Measurements from ENCODE around the gene CEP126. TPM values are rescaled to one million over a fixed set of nuclear protein-coding genes. Genes with fewer than 3 reads are reported as not detected.
"Not testable (repeated sequence)": the region's sequence is repeated elsewhere in the genome, so short reads cannot be mapped to it uniquely, and the experiment has no call there.

Gene CEP126
- total RNA-seq, 2 experiments from 2014 or later, result 1.3 to 2.0 TPM

DNA sequence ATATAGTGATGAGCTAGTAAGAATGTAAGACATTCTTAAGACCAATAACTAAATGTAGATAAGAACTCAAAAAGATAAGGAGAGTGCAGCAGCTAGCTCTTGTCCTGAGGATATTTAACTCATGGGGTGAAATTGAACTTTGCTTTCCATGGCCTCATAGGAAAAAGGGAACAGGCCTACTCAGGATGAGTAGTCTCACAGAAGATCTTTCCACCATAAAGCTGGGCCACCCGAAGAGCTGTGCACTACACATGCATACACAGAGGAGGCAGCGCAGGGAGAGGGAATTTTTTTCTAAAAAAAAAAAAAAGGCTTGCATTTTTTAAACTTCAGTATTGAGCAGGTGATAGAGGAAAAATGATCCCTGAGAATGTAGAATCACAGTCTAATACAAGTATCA, 72.6 kb downstream of the CEP126 start:
- intact Hi-C loops (cut with DNase I, micrococcal nuclease), result no loop called here
- Mint-ChIP-seq H3K9me3 (ENCODE audit: low read depth) (no peaks in the 10 kb centered on the region), H3K27ac (no peak overlapping the region), H3K27me3 (no peaks in the 10 kb centered on the region), H3K36me3 (ENCODE audit: low read depth) (no peaks in the 10 kb centered on the region), H3K4me1 (no peaks in the 10 kb centered on the region), H3K4me3 (no peak overlapping the region)
- DNase-seq (no peak), ATAC-seq (no peak)
- POLR2A ChIA-PET, result no interaction called here
- CTCF ChIA-PET, result no interaction called here

DNA sequence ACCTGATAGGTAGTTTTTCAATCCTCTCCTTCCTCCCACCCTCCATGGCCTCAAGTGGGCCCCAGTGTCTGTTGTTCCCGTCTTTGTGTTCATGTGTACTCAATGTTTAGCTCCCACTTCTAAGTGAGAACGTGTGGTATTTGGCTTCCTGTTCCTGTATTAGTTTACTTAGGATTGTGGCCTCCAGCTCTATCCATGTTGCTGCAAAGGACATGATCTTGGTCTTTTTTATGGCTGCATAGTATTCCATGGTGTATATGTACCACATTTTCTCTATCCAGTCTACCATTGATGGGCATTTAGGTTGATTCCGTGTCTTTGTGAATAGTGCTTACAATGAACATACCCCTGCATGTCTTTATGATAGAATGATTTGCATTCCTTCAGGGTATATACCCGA, 78.4 kb downstream of the CEP126 start:
- CTCF ChIA-PET, result interaction anchor here (0.5 to 1.1 kb wide), 3 partner anchors 14 to 1115 kb away, joined by 3 to 4 read pairs (median 3); no protein-coding TSS in a partner anchor
- Mint-ChIP-seq H3K4me1 (no peaks in the 10 kb centered on the region), H3K27ac (no peak overlapping the region), H3K36me3 (ENCODE audit: low read depth) (peaks cover 3% of the 10 kb centered on the region), H3K4me3 (no peak overlapping the region), H3K9me3 (ENCODE audit: low read depth) (peaks cover 2% of the 10 kb centered on the region), H3K27me3 (no peaks in the 10 kb centered on the region)
- intact Hi-C loops (cut with DNase I, micrococcal nuclease), result no loop called here
- POLR2A ChIA-PET, result no interaction called here
- no peak for ATAC-seq
- DNase-seq, result no peak

DNA sequence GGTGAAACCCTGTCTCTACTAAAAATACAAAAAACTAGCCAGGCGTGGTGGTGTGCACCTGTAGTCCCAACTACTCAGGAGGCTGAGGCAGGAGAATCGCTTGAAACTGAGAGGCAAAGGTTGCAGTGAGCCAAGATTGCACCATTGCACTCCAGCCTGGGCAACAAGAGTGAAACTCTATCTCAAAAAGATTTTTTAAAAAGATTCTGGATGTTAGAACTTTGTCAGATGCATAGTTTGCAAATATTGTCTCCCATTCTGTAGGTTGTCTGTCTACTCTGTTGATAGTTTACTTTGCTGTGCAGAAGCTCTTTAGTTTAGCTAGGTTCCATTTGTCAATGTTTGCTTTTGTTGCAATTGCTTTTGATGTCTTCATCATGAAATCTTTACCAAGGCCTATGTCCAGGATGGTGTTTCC, 79.3 kb downstream of the CEP126 start:
- POLR2A ChIA-PET, CTCF ChIA-PET: not testable (repeated sequence)

DNA sequence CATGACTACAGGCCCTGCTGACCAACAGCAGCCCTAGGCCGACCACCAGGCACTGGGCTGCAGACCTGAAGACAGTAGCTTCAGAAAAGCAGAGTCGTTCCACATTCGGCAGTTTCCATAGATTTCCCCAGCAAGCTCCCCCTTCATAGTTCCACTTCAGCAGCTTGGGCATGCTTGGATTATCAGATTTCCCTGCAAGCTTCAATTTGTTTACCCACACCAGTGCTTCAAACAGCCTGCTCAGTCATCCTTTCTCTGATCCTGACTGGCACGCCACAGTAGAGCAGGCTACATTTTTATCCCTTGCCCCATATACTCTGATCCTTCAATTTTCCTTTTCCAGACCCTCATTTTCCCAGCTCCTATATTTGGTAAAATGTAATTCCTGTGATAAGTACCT, 81.3 kb downstream of the CEP126 start:
- CTCF ChIA-PET, result interaction anchor here (0.6 to 1.5 kb wide), 3 partner anchors 10 to 22 kb away, joined by 3 to 5 read pairs (median 3); no protein-coding TSS in a partner anchor
- no peaks in the 10 kb centered on the region for H3K27me3 Mint-ChIP-seq
- H3K4me1 Mint-ChIP-seq, result no peaks in the 10 kb centered on the region
- peaks cover 2% of the 10 kb centered on the region for H3K9me3 Mint-ChIP-seq (ENCODE audit: low read depth)
- H3K27ac Mint-ChIP-seq, result no peak overlapping the region
- ATAC-seq (no peak), DNase-seq (no peak)
- intact Hi-C loops (cut with DNase I, micrococcal nuclease), result no loop called here
- peaks cover 3% of the 10 kb centered on the region for H3K36me3 Mint-ChIP-seq (ENCODE audit: low read depth)
- no peak overlapping the region for H3K4me3 Mint-ChIP-seq
- POLR2A ChIA-PET, result no interaction called here

More for the DNA sequence above, 79.3 kb downstream of the CEP126 start:
- H3K27ac Mint-ChIP-seq; H3K9me3 Mint-ChIP-seq (ENCODE audit: low read depth); DNase-seq; intact Hi-C loops (cut with DNase I, micrococcal nuclease); H3K27me3 Mint-ChIP-seq; H3K4me1 Mint-ChIP-seq; H3K36me3 Mint-ChIP-seq (ENCODE audit: low read depth); H3K4me3 Mint-ChIP-seq; ATAC-seq: not testable (repeated sequence)

DNA sequence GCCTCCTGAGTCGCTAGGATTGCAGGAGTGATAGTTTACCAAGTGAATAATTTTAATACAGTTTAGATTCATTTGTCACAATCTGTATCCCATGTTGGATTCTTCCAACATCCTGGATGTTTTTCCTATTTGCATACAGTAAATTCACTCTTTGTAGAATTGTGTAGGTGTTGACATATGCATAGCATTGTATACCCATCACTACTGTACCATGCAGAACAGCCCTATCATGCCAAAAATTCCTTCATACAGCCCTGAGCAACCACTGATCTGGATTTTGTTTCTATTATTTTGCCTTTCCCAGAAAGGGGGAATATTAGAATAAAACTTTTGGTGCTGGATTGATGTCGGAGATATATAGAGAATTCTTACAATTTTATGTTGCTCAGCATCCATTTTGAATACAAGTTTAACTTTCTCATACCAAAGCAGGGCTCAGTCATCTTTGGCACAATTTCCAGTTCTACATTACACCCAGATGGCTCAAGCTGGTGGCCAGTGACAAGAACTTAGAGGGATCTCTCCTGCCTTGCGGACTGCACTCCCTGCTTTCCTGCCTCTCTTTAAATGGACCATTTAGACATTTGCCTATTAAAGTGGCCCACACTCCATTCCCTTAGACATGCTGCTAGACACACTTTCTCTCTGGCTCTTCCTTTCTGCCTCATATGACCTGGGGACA, 87.0 kb downstream of the CEP126 start:
- ChIA-PET CTCF (interaction anchor here (1.4 kb wide), 1 partner anchor 141 kb away, joined by 6 read pairs; no protein-coding TSS in a partner anchor), POLR2A (interaction anchor here (0.7 kb wide), 1 partner anchor 102 kb away, joined by 4 read pairs; no protein-coding TSS in a partner anchor)
- Mint-ChIP-seq H3K4me1 (peaks cover 2% of the 10 kb centered on the region), H3K4me3 (no peak overlapping the region), H3K27ac (no peak overlapping the region), H3K27me3 (no peaks in the 10 kb centered on the region), H3K9me3 (ENCODE audit: low read depth) (no peaks in the 10 kb centered on the region), H3K36me3 (ENCODE audit: low read depth) (no peaks in the 10 kb centered on the region)
- ATAC-seq (no peak), DNase-seq (no peak)
- intact Hi-C loops (cut with DNase I, micrococcal nuclease), result loop anchor here in 1 of 2 experiments (10.0 kb wide), 1 partner anchor 87 kb away; the partner anchor contains the start of genes ANGPTL5 and CEP126

DNA sequence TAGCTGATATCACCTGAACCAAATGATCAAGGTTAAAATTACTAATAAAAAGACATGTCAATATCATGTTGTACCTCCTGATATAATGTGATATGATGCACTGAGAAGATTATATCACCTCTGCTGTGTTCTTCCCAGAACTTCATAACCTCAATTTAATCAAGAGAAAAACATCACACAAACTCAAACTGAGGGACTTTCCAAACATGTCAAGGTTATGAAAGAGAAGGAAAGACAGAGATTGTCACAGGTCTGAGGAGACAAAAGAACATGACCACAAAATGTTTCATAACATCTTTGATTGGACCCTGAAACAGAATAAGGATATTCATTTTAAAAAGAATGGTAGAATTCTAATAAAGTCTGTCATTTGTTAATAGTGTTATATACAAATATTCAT, 89.4 kb downstream of the CEP126 start:
- no peaks in the 10 kb centered on the region for H3K27me3 Mint-ChIP-seq
- CTCF ChIA-PET, result interaction anchor here (1.3 kb wide), 1 partner anchor 143 kb away, joined by 4 read pairs; no protein-coding TSS in a partner anchor
- peaks cover 2% of the 10 kb centered on the region for H3K4me1 Mint-ChIP-seq
- ATAC-seq (no peak), DNase-seq (no peak)
- H3K27ac Mint-ChIP-seq, result no peak overlapping the region
- no peaks in the 10 kb centered on the region for H3K9me3 Mint-ChIP-seq (ENCODE audit: low read depth)
- POLR2A ChIA-PET, result no interaction called here
- H3K4me3 Mint-ChIP-seq, result no peak overlapping the region
- intact Hi-C loops (cut with DNase I, micrococcal nuclease), result loop anchor here in 1 of 2 experiments (10.0 kb wide), 1 partner anchor 89 kb away; the partner anchor contains the start of genes ANGPTL5 and CEP126
- H3K36me3 Mint-ChIP-seq (ENCODE audit: low read depth), result no peaks in the 10 kb centered on the region

DNA sequence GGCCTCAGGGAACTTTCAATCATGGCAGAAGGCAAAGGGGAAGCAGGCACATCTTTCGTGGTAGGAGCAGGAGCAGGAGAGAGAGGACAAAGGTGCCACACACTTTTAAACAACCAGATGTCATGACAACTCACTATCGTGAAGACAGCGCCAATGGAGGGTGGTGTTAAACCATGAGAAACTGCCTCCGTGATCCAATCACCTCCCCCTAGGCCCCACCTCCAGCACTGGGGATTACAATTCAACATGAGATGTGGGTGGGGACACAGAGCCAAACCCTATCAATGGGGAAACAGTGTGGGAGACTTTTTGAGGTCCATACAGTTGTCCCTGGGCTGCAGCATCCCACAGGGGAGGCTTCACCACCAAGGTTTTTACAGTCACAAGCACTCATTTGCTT, 90.5 kb downstream of the CEP126 start:
- intact Hi-C loops (cut with DNase I, micrococcal nuclease), result loop anchor here (5.0 to 10.0 kb wide), 3 partner anchors 88 to 1428 kb away; partner anchors contain the start of genes ANGPTL5 (in 2 of the 2) and CEP126 (in 2 of the 2)
- H3K27me3 Mint-ChIP-seq, result peaks cover 5% of the 10 kb centered on the region
- no peak overlapping the region for H3K27ac Mint-ChIP-seq
- ChIA-PET POLR2A (no interaction called here), CTCF (interaction anchor here (0.7 to 6.4 kb wide), 4 partner anchors 9 to 143 kb away, joined by 3 to 104 read pairs (median 4); partner anchors contain the start of gene CEP126)
- DNase-seq (no peak), ATAC-seq (no peak)
- no peaks in the 10 kb centered on the region for H3K36me3 Mint-ChIP-seq (ENCODE audit: low read depth)
- no peak overlapping the region for H3K4me3 Mint-ChIP-seq
- peaks cover 2% of the 10 kb centered on the region for H3K4me1 Mint-ChIP-seq
- H3K9me3 Mint-ChIP-seq (ENCODE audit: low read depth), result no peaks in the 10 kb centered on the region

DNA sequence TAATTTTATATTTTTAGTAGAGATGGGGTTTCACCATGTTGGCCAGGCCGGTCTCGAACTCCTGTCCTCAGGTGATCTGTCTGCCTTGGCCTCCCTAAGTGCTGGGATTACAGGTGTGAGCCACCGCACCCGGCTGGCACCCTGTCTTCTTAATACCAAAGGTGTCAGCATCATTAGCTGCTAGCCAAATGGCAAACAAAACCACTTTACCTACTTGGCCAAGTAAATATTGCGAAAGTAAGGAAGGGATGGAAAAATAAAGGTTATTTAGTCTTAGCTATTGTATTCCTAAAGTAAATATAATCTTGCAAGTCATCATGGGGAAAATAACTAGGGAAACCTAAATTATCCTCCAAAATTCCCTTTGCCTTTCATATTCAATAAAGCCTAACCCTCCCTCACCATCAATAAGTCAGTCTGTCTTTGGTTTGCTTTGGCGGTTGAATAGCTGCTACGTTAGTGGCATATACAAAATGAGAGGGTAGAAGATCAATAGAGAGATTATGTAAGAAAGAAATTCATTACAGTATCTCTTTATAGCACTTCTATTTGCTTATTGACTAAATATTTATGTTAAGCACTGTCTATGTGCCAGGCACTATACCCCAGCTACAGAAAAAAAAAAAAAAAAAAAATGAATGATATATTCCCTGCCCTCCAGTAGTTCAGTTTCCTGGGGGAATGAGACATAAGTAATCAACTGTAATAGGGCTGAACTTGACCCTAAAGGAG, 92.2 kb downstream of the CEP126 start:
- H3K4me3 Mint-ChIP-seq, result no peak overlapping the region
- ChIA-PET POLR2A (no interaction called here), CTCF (interaction anchor here (0.6 to 6.4 kb wide), 30 partner anchors 8 to 220 kb away, joined by 3 to 104 read pairs (median 4); partner anchors contain the start of genes ANGPTL5 and CEP126)
- H3K4me1 Mint-ChIP-seq, result peaks cover 2% of the 10 kb centered on the region
- no peaks in the 10 kb centered on the region for H3K36me3 Mint-ChIP-seq (ENCODE audit: low read depth)
- DNase-seq (no peak), ATAC-seq (no peak)
- no peak overlapping the region for H3K27ac Mint-ChIP-seq
- peaks cover 7% of the 10 kb centered on the region for H3K27me3 Mint-ChIP-seq
- intact Hi-C loops (cut with DNase I, micrococcal nuclease), result loop anchor here (1.0 to 10.0 kb wide), 4 partner anchors 90 to 1430 kb away; partner anchors contain the start of genes ANGPTL5 (in 2 of the 2) and CEP126 (in 2 of the 2)
- no peaks in the 10 kb centered on the region for H3K9me3 Mint-ChIP-seq (ENCODE audit: low read depth)

DNA sequence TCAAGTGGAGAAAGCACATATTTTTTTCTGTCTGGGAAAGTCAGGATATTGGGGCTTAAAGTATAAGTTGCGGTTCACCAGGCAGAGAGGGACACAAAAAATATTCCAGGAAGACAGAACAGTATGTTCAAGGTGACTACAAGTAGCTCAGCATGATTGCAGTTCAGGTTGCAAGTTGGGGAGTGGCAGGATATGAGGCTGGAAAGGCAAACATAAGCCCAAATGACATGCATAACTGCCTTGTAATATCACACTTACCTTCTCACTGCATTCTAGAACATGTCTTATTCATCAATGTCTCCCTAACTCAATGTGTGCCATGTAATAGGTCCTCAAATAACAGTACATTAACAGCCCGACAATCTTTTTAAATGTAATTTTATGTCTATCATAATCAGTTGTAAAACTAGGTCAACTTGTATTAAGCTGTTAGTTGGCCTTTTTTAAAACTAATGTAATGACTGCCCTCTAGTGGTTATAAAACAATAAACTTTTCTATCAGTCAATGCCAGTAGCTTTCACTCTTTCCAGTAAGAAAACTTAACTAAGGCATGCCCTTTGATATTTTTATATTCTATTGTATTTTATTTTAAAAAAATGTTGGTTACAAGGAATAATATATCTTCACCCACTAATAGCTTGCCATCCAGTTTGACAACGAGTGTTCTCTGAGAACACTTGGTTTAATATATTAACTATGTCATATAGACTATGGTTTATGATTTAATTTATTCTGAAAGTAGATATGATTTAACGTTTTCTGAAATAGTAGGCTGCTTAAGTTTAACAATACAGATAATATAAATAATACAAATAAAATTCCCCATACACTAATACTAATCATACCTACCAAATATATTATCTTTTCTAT, 93.0 kb downstream of the CEP126 start:
- intact Hi-C loops (cut with DNase I, micrococcal nuclease), result loop anchor here (1.0 to 10.0 kb wide), 4 partner anchors 91 to 1431 kb away; partner anchors contain the start of genes ANGPTL5 (in 2 of the 2) and CEP126 (in 2 of the 2)
- peaks cover 7% of the 10 kb centered on the region for H3K27me3 Mint-ChIP-seq
- ATAC-seq (no peak), DNase-seq (no peak)
- no peaks in the 10 kb centered on the region for H3K36me3 Mint-ChIP-seq (ENCODE audit: low read depth)
- POLR2A ChIA-PET, result interaction anchor here (0.6 to 0.9 kb wide), 2 partner anchors 132 to 161 kb away, joined by 3 to 5 read pairs; no protein-coding TSS in a partner anchor
- CTCF ChIA-PET, result interaction anchor here (0.6 to 6.4 kb wide), 31 partner anchors 9 to 560 kb away, joined by 3 to 104 read pairs (median 4); partner anchors contain the start of genes ANGPTL5 and CEP126
- H3K4me3 Mint-ChIP-seq, result no peak overlapping the region
- H3K4me1 Mint-ChIP-seq, result peaks cover 2% of the 10 kb centered on the region
- no peak overlapping the region for H3K27ac Mint-ChIP-seq
- no peaks in the 10 kb centered on the region for H3K9me3 Mint-ChIP-seq (ENCODE audit: low read depth)

DNA sequence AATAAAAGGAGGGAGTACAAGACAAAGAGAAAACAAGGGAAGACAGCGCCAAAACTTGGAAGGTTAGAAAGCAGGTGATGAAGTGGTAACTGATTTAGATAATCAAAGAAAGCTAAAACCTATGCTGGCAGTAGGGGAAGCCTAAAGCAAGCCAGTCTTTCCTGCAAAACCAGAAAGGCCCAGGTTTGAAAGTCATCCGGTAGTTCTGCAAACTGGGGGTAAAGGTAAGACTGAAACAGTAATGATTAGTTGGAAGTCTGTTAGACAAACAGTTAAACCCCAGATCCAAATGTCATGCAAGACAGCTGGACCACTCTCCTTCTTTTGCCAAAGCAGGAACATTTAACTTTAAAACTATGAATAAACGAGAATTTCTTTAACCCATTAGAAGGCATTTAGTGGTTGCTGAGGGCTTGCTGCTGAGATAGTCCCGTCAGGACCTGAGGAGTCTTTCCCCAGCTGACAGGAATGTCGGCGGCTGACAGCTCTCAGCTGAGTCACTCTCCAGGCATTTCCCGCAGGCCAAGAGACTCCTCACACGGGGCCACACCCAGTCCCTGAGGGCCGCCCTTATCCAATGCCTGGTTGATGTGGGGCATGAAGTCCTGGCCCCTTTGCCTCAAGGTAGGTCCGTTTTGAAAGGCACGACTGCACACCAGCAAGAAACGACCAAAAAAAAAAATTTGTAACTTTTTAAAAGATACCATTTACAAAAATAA, 96.1 kb downstream of the CEP126 start:
- POLR2A ChIA-PET, result no interaction called here
- H3K27ac Mint-ChIP-seq, result no peak overlapping the region
- H3K4me3 Mint-ChIP-seq, result no peak overlapping the region
- peaks cover 12% of the 10 kb centered on the region for H3K27me3 Mint-ChIP-seq
- CTCF ChIA-PET, result interaction anchor here (1.2 to 6.4 kb wide), 2 partner anchors 8 to 148 kb away, joined by 3 to 104 read pairs; no protein-coding TSS in a partner anchor
- no peaks in the 10 kb centered on the region for H3K4me1 Mint-ChIP-seq
- DNase-seq (no peak), ATAC-seq (no peak)
- no peaks in the 10 kb centered on the region for H3K36me3 Mint-ChIP-seq (ENCODE audit: low read depth)
- intact Hi-C loops (cut with DNase I, micrococcal nuclease), result no loop called here
- H3K9me3 Mint-ChIP-seq (ENCODE audit: low read depth), result no peaks in the 10 kb centered on the region

Data from activated CD4-positive, alpha-beta T cell treated with anti-CD3 and anti-CD28 coated beads for 36 hours (primary cell).